ENCODE data around the gene TNPO3.
A peak's percentile ranks its signal among the peaks of the same experiment; 100 is the strongest.

The TNPO3 gene

DNA sequence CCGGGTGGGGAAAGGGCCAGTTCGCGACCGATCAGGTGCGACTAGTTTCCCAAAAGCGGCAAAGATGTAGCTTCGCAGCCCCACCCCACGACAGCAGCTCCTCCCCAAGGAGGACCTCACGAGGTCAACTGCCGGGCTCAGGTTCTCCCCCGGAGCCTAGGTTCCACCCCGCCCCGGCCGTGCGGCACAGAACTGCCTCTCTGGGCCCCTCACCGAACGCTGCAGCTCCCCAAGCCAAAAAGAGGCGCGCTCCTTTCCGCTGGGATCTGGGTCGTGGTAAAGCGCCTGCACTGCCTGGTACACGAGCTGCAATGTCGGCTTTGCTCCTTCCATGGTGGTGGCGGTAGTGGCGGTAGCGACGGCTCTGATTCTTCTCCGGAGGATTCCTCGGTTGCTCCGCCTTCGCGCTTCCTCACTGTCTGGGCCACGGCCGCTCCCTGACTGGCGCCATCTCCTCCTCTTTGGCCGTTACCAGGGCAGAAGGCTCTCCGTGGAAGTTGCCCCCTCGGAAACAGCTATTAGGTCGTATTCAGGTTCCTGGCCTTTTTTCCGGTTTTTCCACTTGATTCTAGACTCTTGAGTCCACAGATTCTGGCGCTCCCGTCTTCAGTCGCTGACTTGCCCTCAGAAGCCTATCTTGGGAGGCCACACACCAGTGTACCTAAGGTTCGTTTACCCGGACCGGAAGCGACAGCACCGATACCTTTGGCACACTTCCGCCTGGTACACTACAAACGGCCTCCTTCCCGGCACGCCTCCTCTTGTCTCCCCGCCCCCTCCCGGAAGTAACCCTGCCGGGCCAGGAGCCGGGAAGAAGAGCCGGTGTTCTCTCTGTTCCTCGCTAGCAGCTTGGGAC is at the start of gene TNPO3:
TNPO3 (minus strand) TSS at position 674 of the 856 bp plus-strand sequence; CDS start at position 333, 341 bp downstream.
- DNase-seq: peak; percentile 51 to 82

DNA sequence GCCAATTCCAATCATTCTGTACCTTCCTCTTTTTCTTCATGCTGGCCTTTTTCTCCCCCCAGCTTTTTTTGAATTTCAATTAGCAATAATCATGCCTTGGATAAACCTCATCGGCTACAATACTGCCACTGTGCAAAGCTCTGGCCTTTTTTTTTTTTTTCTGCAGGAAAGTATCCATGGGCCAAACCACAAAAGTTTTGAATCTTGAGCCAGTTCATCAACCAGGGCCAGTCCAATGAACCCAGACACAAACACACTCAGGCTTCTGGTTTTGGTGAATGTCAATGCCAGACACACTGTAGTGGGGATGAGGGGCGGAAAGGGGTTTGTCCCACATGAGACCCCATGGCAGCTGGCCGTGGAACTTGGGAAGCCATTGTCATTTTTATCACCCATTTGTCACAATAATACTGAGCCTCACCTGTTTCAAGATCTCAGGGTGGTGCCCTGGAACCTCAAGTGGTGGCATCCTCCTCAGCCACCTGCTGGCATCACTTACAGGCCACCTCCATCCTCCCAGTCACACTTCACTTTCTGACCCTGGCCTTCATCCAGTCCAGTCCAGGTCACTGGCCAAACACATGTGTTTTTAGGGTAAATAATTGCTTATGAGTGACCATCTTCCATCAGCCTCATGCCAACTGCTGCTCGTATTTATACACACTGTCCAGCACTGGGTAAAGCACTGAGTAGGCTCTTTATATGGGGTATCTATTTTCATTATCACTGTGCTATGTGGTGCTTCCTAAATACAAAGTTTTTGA is 48.8 kb upstream of the TNPO3 start:
- no peak for DNase-seq

GRCh38 chr7:129101746-129102145 is 46.8 kb upstream of the TNPO3 start:
- no peak for DNase-seq

- DNase-seq: no peak
Measured at GRCh38 chr7:129100827-129101166, 45.9 kb upstream of the TNPO3 start.

GRCh38 chr7:129098409-129099084 is 43.6 kb upstream of the TNPO3 start:
- DNase-seq: no peak

DNA sequence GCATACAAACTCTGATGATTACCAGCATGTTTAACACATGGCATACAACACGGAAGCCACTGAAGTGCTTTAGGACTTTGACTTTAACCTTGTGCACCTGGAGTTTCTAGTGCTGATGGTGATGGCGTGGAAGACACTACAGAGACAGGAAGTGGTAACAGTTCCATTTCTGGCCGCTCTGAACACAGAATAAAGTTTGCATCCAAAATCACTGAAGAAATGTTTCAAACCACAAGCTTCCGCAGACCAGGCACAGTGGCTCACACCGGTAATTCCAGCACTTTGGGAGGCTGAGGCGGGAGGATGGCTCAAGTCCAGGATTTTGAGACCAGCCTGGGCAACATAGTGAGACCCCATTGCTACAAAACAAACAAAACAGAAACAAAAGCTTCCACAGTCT is 40.3 kb upstream of the TNPO3 start:
- no peak for DNase-seq

DNA sequence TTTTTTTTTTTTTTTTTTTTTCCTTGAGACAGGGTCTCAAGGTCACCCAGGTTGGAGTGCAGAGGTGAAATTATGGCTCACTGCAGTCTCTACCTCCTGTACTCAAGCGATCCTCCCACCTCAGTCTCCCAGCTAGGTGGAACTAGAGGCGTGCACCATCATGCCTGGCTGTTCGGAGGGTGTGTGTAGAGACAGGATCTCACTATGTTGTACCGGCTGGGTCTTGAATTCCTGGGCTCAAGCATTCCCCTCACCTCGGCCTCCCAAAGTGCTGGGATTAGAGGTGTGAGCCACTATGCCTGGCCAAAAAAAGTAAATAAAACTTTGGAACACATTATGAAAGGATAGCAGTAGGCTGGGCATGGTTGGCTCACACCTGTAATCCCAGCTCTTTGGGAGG is 39.6 kb upstream of the TNPO3 start:
- DNase-seq: no peak

DNA sequence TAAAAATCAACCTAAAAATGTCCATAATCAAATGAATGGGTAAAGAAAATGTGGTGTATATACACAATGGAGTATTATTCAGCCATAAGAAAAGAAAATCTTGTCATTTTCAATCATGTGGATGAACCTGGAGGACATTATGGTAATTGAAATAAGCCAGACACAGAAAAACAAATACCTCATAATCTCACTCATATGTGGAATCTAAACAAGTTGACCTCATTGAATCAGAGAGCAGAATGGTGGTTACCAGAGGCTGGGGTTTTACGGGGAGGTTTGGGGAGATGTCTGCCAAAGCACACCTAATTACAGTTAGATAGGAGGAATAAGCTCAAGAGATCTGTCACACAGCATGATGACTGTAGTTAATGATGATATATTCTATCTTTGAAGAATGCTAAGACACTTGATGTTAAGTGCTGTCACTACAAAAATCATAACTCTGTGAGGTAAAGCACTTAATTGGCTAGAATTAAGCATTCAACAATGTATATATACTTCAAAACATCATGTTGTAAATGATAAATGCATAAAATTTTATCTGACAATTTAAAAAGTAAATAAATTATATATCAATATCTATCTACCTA is 39.1 kb upstream of the TNPO3 start:
- no peak for DNase-seq

GRCh38 chr7:129091484-129092002 is 36.6 kb upstream of the TNPO3 start:
- peak in 1 of 2 experiments; percentile 31 for DNase-seq

GRCh38 chr7:129090300-129090907 is 35.5 kb upstream of the TNPO3 start:
- DNase-seq: no peak

DNA sequence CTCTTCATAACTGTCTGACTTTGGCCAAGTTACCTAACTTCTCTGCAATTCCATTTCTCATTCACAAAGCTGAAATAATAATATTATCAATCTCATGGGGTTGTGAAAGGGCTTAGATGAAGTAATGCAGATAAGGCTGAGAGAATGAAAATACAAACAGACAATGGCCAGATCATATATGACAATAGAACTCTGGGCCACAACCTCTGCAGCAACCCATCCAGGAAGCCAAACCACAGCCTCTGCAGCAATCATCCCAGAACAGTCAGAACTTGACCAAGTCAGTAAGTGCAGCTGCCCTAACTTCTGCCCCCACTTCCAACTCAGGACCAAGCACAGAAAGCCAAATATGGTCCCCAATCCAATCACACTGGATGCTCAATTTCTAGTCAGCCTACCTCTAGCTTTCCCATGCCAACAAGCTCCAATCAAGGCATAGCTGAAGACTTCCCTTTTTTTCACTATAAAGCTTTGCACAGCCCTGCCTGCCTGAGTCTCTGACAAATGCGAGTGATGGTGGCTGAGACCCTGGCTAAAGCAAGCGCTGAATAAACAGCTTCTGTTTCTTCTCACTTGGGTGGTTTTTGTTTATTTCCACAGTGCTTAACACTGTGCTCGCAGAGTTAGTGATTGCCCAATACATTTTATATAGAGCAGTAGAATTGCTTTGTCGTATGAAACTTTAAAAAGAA is 34.8 kb upstream of the TNPO3 start:
- no peak for DNase-seq

- DNase-seq: no peak
Measured at GRCh38 chr7:129084801-129085551, 30.1 kb upstream of the TNPO3 start.

- DNase-seq: no peak
Measured at GRCh38 chr7:129083525-129083924, 28.6 kb upstream of the TNPO3 start.

GRCh38 chr7:129078455-129078854 is 23.5 kb upstream of the TNPO3 start:
- DNase-seq: no peak

DNA sequence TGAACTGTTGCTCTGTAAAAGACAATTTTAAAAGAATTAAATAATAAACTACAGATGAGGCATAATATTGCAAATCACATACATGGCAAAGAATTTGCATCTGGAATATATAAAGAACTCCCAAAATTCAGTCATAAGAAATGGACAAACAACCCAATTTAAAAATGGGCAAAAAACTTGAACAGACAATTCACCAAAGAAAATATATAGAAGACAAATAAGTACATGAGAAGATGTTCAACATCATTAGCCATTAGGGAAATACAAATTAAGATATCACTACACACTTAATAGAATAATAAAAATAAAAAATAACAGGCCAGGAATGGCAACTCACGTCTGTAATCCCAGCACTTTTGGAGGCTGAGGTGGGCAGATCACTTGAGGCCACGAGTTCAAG is 22.0 kb upstream of the TNPO3 start:
- DNase-seq: no peak

GRCh38 chr7:129074994-129075393 is 20.1 kb upstream of the TNPO3 start:
- DNase-seq: no peak

DNA sequence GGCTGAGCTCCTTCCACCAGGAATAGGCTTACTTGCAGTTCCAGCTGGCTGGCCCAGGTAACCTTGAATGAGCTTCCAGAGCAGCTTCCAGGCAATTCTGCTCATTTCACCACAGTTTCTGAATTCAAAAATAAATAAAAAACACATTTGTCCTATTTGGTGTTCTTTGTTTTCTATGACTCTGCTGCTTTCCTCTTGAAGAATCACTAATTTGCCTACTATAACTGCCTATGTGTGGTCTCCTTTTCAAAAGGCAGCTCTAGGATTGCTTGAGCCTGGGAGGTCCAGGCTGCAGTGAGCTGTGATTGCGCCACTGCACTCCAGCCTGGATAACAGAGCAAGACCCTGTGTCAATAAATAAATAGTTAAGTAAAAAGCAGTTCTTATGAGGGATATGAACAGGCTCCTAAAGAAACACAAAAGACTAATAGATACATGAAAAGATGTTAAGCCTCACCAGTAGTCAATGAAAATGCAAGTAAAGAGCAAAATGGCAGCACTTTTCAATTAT is 19.5 kb upstream of the TNPO3 start:
- no peak for DNase-seq

GRCh38 chr7:129073738-129074137 is 18.8 kb upstream of the TNPO3 start:
- no peak for DNase-seq

- DNase-seq: no peak
Measured at GRCh38 chr7:129073204-129073603, 18.3 kb upstream of the TNPO3 start.

- no peak for DNase-seq
Measured at GRCh38 chr7:129072479-129073011, 17.6 kb upstream of the TNPO3 start.

DNA sequence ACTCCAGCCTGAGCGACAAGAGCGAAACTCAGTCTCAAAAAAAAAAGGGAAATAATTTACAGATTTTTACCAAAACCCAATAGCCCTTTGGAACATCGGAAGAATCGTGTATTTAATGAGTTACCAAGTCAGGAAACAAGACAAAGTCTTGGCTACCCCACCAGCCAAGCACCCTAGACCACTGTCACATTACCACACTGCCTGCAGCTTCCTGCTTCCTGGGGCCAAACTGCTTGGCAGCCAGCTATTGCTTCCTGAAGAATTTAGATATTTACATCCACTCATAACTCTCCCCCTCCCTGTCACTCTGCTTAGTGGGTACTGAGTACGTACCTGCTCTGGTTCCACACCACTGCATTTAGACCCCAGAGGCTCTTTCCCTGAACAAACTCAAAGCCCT is 14.1 kb upstream of the TNPO3 start:
- DNase-seq: no peak
